ENCODE measurements around the gene WDR11. TPM values are rescaled to one million over a fixed set of nuclear protein-coding genes. Genes with fewer than 3 reads are reported as not detected.

The WDR11 gene
- 45.8 and 57.5 TPM in 2 replicates for total RNA-seq

GRCh38 chr10:120850911-120851865, at the start of gene WDR11:
Gene WDR11 (plus strand): TSS chr10:120851362. CDS start chr10:120851421, 59 bp downstream.
- intact Hi-C loops (cut with micrococcal nuclease) = no loop called here

GRCh38 chr10:120802935-120803334, 48.2 kb upstream of the WDR11 start:
- intact Hi-C loops (cut with micrococcal nuclease) = no loop called here

- intact Hi-C loops (cut with micrococcal nuclease) = no loop called here
Observed at GRCh38 chr10:120803972-120804371, 47.2 kb upstream of the WDR11 start.

GRCh38 chr10:120805014-120805812, 45.9 kb upstream of the WDR11 start:
- intact Hi-C loops (cut with micrococcal nuclease) = no loop called here

GRCh38 chr10:120806081-120806480, 45.1 kb upstream of the WDR11 start:
- intact Hi-C loops (cut with micrococcal nuclease) = no loop called here

GRCh38 chr10:120810298-120810697, 40.9 kb upstream of the WDR11 start:
- intact Hi-C loops (cut with micrococcal nuclease) = no loop called here

GRCh38 chr10:120813085-120813484, 38.1 kb upstream of the WDR11 start:
- intact Hi-C loops (cut with micrococcal nuclease) = no loop called here

- intact Hi-C loops (cut with micrococcal nuclease) = no loop called here
Observed at GRCh38 chr10:120818301-120818700, 32.9 kb upstream of the WDR11 start.

GRCh38 chr10:120819366-120819765, 31.8 kb upstream of the WDR11 start:
- intact Hi-C loops (cut with micrococcal nuclease) = no loop called here

- intact Hi-C loops (cut with micrococcal nuclease) = no loop called here
Observed at GRCh38 chr10:120823266-120823665, 27.9 kb upstream of the WDR11 start.

- intact Hi-C loops (cut with micrococcal nuclease) = no loop called here
Observed at GRCh38 chr10:120824881-120825309, 26.3 kb upstream of the WDR11 start.

- intact Hi-C loops (cut with micrococcal nuclease) = no loop called here
Observed at GRCh38 chr10:120825878-120826769, 25.0 kb upstream of the WDR11 start.

GRCh38 chr10:120827251-120827875, 23.8 kb upstream of the WDR11 start:
- intact Hi-C loops (cut with micrococcal nuclease) = no loop called here

- intact Hi-C loops (cut with micrococcal nuclease) = no loop called here
Observed at GRCh38 chr10:120828763-120829319, 22.3 kb upstream of the WDR11 start.

- intact Hi-C loops (cut with micrococcal nuclease) = no loop called here
Observed at GRCh38 chr10:120832106-120832505, 19.1 kb upstream of the WDR11 start.

- intact Hi-C loops (cut with micrococcal nuclease) = no loop called here
Observed at GRCh38 chr10:120833222-120833928, 17.8 kb upstream of the WDR11 start.

- intact Hi-C loops (cut with micrococcal nuclease) = no loop called here
Observed at GRCh38 chr10:120835603-120836002, 15.6 kb upstream of the WDR11 start.

- intact Hi-C loops (cut with micrococcal nuclease) = no loop called here
Observed at GRCh38 chr10:120838941-120839340, 12.2 kb upstream of the WDR11 start.

GRCh38 chr10:120841522-120842189, 9.5 kb upstream of the WDR11 start:
- intact Hi-C loops (cut with micrococcal nuclease) = no loop called here

All from T-helper 2 cell treated with Interferon-gamma antibody and Interleukin-4, amounts not matched to agents 100 ng/mL and 5 ng/mL, for 36 hours (primary cell).